BLaER1 treated with 17β-estradiol and CSF1 and Interleukin-3, amounts not matched to agents 10 nM and 100 nM (cell line): ENCODE results near the gene CACNA1E.

ENCODE experiments used
- H3K27ac ChIP-seq, 11 experiments: shearing (Covaris generic); formaldehyde crosslinking; 2 replicates each; pipeline ENCODE4 v1.8.1; 2022
- H3K27me3 ChIP-seq, 11 experiments: shearing (Covaris generic); formaldehyde crosslinking; 2 replicates each; pipeline ENCODE4 v1.8.1; 2022
- H3K36me3 ChIP-seq, 11 experiments: shearing (Covaris generic); formaldehyde crosslinking; 2 replicates each; pipeline ENCODE4 v1.8.1; 2022
- H3K4me1 ChIP-seq, 10 experiments: shearing (Covaris generic); formaldehyde crosslinking; 2 replicates each; pipeline ENCODE4 v1.8.1; 2022
- H3K4me2 ChIP-seq, 11 experiments: shearing (Covaris generic); formaldehyde crosslinking; 2 replicates each; pipeline ENCODE4 v1.8.1; 2022
- H3K4me3 ChIP-seq, 10 experiments: shearing (Covaris generic); formaldehyde crosslinking; 2 replicates each; pipeline ENCODE4 v1.8.1; 2022
- H3K9ac ChIP-seq, 11 experiments: shearing (Covaris generic); formaldehyde crosslinking; 2 replicates each; pipeline ENCODE4 v1.8.1; 2022
- H3K9me3 ChIP-seq, 11 experiments: shearing (Covaris generic); formaldehyde crosslinking; replicated peaks in 1 of 11; 2 replicates each; pipeline ENCODE4 v1.8.1; 2022
- H4K20me1 ChIP-seq, 11 experiments: shearing (Covaris generic); formaldehyde crosslinking; 2 replicates each; pipeline ENCODE4 v1.8.1; 2022
- Cebpa-rat ChIP-seq, 11 experiments: shearing (Covaris generic); IDR thresholded peaks; 2 replicates each; pipeline ENCODE4 v1.8.1; 2022

Gene CACNA1E

GRCh38 chr1:181620183-181620582 lies 136.9 kb downstream of the CACNA1E start:
- no peak overlapping the region for H3K9ac ChIP-seq
- H3K27me3 ChIP-seq = no peaks in the 10 kb centered on the region

DNA sequence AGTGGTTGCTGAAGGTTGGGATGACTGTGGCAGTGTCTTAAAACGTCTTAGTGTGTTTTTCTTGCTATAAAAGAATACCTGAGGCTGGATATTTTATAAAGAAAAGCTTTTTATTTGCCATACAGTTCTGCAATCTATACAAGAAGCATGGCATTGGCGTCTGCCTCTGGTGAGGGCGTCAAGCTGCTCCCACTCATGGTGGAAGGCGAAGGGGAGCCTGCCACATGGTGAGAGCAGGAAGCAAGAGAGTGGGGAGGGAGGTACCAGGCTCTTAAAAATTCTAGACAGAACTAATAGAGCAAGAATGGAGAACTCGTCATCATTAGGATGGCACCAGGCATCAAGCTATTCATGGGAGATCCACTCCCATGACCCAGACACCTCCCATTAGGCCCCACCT lies 140.5 kb downstream of the CACNA1E start:
- Histone ChIP-seq H3K4me1 (no peaks in the 10 kb centered on the region), H3K27me3 (no peaks in the 10 kb centered on the region), H3K4me2 (no peak overlapping the region), H3K36me3 (no peaks in the 10 kb centered on the region), H3K4me3 (no peak overlapping the region), H3K27ac (no peak overlapping the region), H3K9ac (no peak overlapping the region), H4K20me1 (no peaks in the 10 kb centered on the region), H3K9me3 (no peaks in the 10 kb centered on the region)
- TF ChIP-seq Cebpa-rat (IDR thresholded peaks at IDR 0.05) = no peak

More at GRCh38 chr1:181620183-181620582, 136.9 kb downstream of the CACNA1E start:
- no peak overlapping the region for H3K4me2 ChIP-seq
- H4K20me1 ChIP-seq = no peaks in the 10 kb centered on the region
- H3K36me3 ChIP-seq = no peaks in the 10 kb centered on the region
- H3K4me3 ChIP-seq = no peak overlapping the region
- H3K4me1 ChIP-seq = no peaks in the 10 kb centered on the region
- no peaks in the 10 kb centered on the region for H3K9me3 ChIP-seq
- TF ChIP-seq Cebpa-rat (IDR thresholded peaks at IDR 0.05) = no peak
- no peak overlapping the region for H3K27ac ChIP-seq

DNA sequence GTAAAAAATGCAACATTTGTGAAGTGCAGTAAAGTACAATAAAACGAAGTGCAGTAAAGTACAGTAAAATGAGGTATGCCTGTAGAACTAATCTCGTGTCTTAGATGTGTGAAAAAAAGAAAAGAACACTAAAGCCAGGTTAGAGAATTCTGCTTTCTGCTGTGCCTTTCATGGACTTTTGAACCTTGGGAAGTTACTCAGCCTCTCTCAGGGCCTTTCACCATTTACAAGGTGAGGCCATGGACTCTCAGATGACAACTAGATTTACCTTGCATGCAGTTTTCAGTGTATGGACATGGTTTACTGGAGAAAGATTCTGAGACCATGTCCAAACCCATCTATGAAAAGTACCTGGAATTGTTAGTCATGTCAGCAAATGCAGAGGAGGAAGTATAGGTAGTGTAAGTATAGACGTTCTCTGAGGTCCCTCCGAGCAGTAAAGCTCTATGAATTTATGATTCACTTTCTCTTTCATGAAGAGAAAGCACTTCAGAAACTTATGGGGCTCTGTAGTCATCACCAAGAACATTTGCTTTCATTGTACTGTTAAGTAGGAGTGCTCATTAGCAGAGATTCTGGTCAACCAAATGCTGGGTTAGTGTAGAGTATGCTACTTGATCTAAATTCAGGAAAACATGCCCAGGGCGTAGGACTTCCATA lies 143.1 kb downstream of the CACNA1E start:
- no peak overlapping the region for H3K4me2 ChIP-seq
- H3K27me3 ChIP-seq = no peaks in the 10 kb centered on the region
- no peaks in the 10 kb centered on the region for H3K4me1 ChIP-seq
- no peaks in the 10 kb centered on the region for H3K9me3 ChIP-seq
- H3K36me3 ChIP-seq = no peaks in the 10 kb centered on the region
- no peak overlapping the region for H3K9ac ChIP-seq
- no peak overlapping the region for H3K27ac ChIP-seq
- TF ChIP-seq Cebpa-rat (IDR thresholded peaks at IDR 0.05) = no peak
- no peak overlapping the region for H3K4me3 ChIP-seq
- H4K20me1 ChIP-seq = no peaks in the 10 kb centered on the region

DNA sequence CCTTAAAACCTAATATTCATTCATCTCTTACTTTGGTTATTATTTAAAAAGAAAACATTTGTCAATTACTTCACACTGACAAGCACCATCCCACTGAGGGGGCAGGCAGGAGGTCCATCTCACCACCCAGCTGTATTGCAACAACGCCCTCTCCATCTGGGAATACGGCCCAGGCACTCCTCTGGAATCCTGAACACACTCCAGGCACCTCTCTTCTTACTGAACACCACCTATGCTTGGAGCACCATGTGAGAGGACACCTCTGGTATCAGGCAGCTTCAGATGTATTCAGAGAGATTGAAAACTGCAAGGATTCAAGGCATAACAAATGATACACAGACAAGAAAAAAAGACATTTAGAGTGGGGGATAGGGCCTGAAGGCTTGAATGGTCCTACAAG lies 147.1 kb downstream of the CACNA1E start:
- H3K9me3 ChIP-seq = no peaks in the 10 kb centered on the region
- no peak overlapping the region for H3K27ac ChIP-seq
- no peaks in the 10 kb centered on the region for H3K36me3 ChIP-seq
- H3K4me3 ChIP-seq = no peak overlapping the region
- H3K9ac ChIP-seq = no peak overlapping the region
- no peak overlapping the region for H3K4me2 ChIP-seq
- H3K4me1 ChIP-seq = no peaks in the 10 kb centered on the region
- TF ChIP-seq Cebpa-rat (IDR thresholded peaks at IDR 0.05) = no peak
- H4K20me1 ChIP-seq = no peaks in the 10 kb centered on the region
- H3K27me3 ChIP-seq = no peaks in the 10 kb centered on the region

GRCh38 chr1:181630838-181631237 lies 147.5 kb downstream of the CACNA1E start:
- Histone ChIP-seq H3K4me1 (no peaks in the 10 kb centered on the region), H3K9me3 (no peaks in the 10 kb centered on the region), H3K4me3 (no peak overlapping the region), H4K20me1 (no peaks in the 10 kb centered on the region), H3K9ac (no peak overlapping the region), H3K27ac (no peak overlapping the region), H3K36me3 (no peaks in the 10 kb centered on the region), H3K27me3 (no peaks in the 10 kb centered on the region), H3K4me2 (no peak overlapping the region)
- TF ChIP-seq Cebpa-rat (IDR thresholded peaks at IDR 0.05) = no peak

DNA sequence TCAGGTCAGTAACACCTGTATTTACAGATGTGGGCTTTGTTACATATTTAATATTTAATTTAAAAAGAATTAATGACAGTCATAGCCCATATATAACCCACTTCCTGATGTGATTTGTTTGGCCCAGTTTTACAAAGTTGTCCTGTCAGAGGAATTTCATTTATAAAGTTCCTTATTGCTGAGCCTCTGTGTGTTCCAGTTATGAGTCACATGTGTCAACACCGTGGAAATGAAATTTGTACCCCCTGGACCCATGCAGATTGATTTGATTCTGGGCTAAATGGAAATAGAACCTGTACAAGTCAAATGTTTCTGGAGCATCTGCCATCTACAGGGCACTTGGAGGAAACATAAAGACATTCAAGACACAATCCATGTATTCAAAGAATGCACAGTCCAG lies 149.2 kb downstream of the CACNA1E start:
- no peaks in the 10 kb centered on the region for H3K4me1 ChIP-seq
- no peaks in the 10 kb centered on the region for H3K36me3 ChIP-seq
- no peaks in the 10 kb centered on the region for H3K27me3 ChIP-seq
- TF ChIP-seq Cebpa-rat (IDR thresholded peaks at IDR 0.05) = no peak
- H3K27ac ChIP-seq = no peak overlapping the region
- no peak overlapping the region for H3K4me2 ChIP-seq
- no peak overlapping the region for H3K9ac ChIP-seq
- no peaks in the 10 kb centered on the region for H3K9me3 ChIP-seq
- no peaks in the 10 kb centered on the region for H4K20me1 ChIP-seq
- no peak overlapping the region for H3K4me3 ChIP-seq

DNA sequence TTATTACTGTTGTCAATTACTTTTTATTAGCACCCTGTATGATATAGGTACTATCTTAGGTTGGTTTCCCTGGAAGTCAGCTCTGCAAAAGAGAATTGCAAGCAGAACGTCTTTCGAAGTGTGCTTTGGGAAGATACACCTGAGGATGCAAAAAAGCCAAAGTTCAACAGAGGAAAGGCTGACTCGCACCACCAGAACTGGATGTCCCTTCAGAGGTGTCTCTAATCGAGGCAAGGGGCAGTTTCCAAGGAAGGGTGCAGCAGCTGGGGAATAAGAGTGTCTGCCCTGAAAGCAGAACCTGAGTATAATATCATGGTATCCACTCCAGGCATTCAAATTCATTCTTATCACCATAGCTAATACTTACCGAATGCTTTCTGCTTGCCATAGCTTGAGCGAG lies 149.6 kb downstream of the CACNA1E start:
- H3K9me3 ChIP-seq = no peaks in the 10 kb centered on the region
- no peak overlapping the region for H3K4me2 ChIP-seq
- H3K36me3 ChIP-seq = no peaks in the 10 kb centered on the region
- H3K4me3 ChIP-seq = no peak overlapping the region
- no peak overlapping the region for H3K27ac ChIP-seq
- no peaks in the 10 kb centered on the region for H3K27me3 ChIP-seq
- TF ChIP-seq Cebpa-rat (IDR thresholded peaks at IDR 0.05) = no peak
- H4K20me1 ChIP-seq = no peaks in the 10 kb centered on the region
- H3K4me1 ChIP-seq = no peaks in the 10 kb centered on the region
- H3K9ac ChIP-seq = no peak overlapping the region

DNA sequence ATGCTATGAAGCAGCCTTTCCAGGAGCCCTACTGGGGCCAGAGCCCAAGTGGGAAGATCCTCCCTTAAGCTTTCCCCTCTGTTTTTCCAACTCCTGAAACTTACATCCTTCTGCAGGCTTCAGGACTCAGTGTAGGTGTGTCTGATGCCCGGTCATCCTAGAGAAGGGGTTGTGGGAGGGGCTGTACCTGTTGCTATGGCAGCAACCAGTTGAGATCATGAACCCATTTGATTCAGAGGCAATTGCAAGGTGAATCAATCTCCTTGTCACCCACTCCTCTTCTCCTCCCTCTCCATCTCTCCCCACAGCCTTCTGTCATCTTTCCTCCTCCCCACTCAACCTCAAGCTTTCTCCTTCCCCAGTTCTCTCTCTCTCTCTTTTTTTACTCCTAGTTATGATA lies 151.8 kb downstream of the CACNA1E start:
- H3K9ac ChIP-seq = no peak overlapping the region
- no peak for TF ChIP-seq Cebpa-rat (IDR thresholded peaks at IDR 0.05)

DNA sequence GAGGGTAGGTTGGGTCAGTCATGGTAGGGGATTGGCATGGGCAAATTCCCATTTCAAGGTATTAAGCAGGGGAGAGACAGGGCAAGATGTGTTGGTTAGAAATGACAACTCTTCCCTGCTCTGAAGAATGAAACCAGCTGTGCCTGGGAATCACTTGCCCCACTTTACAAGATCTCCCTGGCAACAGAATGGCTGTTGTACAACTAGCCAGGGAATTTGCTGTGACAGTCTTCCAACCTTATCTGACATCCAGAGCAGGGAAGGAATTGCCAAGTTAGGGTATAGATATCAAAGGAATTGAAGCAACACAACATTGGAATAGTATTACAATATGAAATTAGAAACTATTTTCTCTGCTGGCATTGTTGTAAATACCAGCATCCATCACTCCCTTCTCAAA lies 154.7 kb downstream of the CACNA1E start:
- H3K27me3 ChIP-seq = no peaks in the 10 kb centered on the region
- no peak overlapping the region for H3K4me3 ChIP-seq
- no peak overlapping the region for H3K9ac ChIP-seq
- no peak overlapping the region for H3K27ac ChIP-seq
- H4K20me1 ChIP-seq = no peaks in the 10 kb centered on the region
- no peak for TF ChIP-seq Cebpa-rat (IDR thresholded peaks at IDR 0.05)
- no peaks in the 10 kb centered on the region for H3K4me1 ChIP-seq
- H3K9me3 ChIP-seq = peaks cover 0 to 7% (median 0%) of the 10 kb centered on the region in 11 experiments; a peak in 1 of 22 replicates
- H3K4me2 ChIP-seq = no peak overlapping the region
- H3K36me3 ChIP-seq = no peaks in the 10 kb centered on the region

More for the DNA sequence above, 151.8 kb downstream of the CACNA1E start:
- no peak overlapping the region for H3K27ac ChIP-seq
- H3K36me3 ChIP-seq = no peaks in the 10 kb centered on the region
- H4K20me1 ChIP-seq = no peaks in the 10 kb centered on the region
- H3K27me3 ChIP-seq = no peaks in the 10 kb centered on the region
- H3K9me3 ChIP-seq = peaks cover 0 to 7% (median 0%) of the 10 kb centered on the region in 11 experiments; a peak in 1 of 22 replicates
- H3K4me2 ChIP-seq = no peak overlapping the region
- no peaks in the 10 kb centered on the region for H3K4me1 ChIP-seq
- no peak overlapping the region for H3K4me3 ChIP-seq

GRCh38 chr1:181640956-181641355 lies 157.6 kb downstream of the CACNA1E start:
- H3K9me3 ChIP-seq = peaks cover 0 to 7% (median 0%) of the 10 kb centered on the region in 11 experiments; a peak in 1 of 22 replicates
- no peaks in the 10 kb centered on the region for H4K20me1 ChIP-seq
- no peak overlapping the region for H3K27ac ChIP-seq
- no peaks in the 10 kb centered on the region for H3K36me3 ChIP-seq
- no peak overlapping the region for H3K9ac ChIP-seq
- H3K4me1 ChIP-seq = no peaks in the 10 kb centered on the region
- H3K4me2 ChIP-seq = no peak overlapping the region
- TF ChIP-seq Cebpa-rat (IDR thresholded peaks at IDR 0.05) = no peak
- no peaks in the 10 kb centered on the region for H3K27me3 ChIP-seq
- no peak overlapping the region for H3K4me3 ChIP-seq
